GM19043 (cell line): ENCODE data around the gene NR2C2AP.

Experiments used
- ATAC-seq: cut with Tn5 transposase; IDR thresholded peaks from one replicate; pipeline ENCODE4 v1.9.1; 2021; ENCODE audit warnings: low read depth; ENCODE audit not compliant: unreplicated experiment

NR2C2AP gene

GRCh38 chr19:19154768-19155494 lies 48.3 kb downstream of the NR2C2AP start:
- no peak for ATAC-seq

- ATAC-seq, result no peak
These were observed 50.4 kb downstream of the NR2C2AP start for GRCh38 chr19:19152668-19153384.

- ATAC-seq, result no peak
These were observed 51.8 kb downstream of the NR2C2AP start for GRCh38 chr19:19151418-19151817.
